ENCODE measurements around the gene ZFAND3.
"Not testable (repeated sequence)": the region's sequence is repeated elsewhere in the genome, so short reads cannot be mapped to it uniquely, and the experiment has no call there.

The ZFAND3 gene

GRCh38 chr6:37866590-37867507 is 47.3 kb downstream of the ZFAND3 start:
- DNase-seq, result no peak

- no peak for DNase-seq
Observed at GRCh38 chr6:37867756-37868446, 48.4 kb downstream of the ZFAND3 start.

GRCh38 chr6:37868447-37868825 is 48.9 kb downstream of the ZFAND3 start:
- DNase-seq, result no peak

DNA sequence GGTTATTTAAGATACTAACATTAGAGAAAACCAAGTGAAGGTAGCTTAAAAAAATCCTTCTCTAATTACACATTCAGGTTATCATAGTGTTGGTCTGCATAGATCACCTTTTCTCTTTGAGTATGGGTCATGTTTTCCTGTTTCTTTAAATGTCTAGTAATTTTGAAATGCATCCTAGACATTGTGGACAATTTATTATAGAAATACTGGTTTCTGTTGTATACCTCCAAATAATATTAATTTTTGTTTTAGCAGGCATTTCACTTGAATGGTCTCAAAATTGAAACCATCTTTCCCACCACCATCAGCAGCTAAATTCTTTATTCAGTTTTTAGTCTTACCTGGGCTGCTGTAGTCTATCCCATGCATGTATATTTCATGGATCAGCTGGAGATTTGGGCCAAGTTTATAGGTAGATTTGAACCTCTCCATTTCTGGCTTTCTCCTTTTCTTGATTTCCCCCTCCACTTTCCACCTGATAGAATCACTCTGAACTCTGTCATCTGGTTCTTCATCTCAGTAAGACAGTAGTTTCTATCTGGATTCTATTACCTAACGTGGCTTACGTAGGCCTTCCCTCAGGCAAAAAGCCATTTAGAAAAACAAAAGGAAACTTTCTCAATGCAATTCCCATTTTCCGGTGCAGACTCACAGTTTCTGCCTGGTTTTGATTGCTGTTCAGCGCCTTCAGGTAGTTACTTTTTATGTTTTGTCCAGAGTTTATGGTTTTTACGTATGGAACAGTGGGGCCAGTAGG is 52.3 kb downstream of the ZFAND3 start:
- no peak for DNase-seq

GRCh38 chr6:37872373-37872745 is 52.8 kb downstream of the ZFAND3 start:
- DNase-seq, result no peak

GRCh38 chr6:37874726-37875125 is 55.2 kb downstream of the ZFAND3 start:
- DNase-seq, result no peak

DNA sequence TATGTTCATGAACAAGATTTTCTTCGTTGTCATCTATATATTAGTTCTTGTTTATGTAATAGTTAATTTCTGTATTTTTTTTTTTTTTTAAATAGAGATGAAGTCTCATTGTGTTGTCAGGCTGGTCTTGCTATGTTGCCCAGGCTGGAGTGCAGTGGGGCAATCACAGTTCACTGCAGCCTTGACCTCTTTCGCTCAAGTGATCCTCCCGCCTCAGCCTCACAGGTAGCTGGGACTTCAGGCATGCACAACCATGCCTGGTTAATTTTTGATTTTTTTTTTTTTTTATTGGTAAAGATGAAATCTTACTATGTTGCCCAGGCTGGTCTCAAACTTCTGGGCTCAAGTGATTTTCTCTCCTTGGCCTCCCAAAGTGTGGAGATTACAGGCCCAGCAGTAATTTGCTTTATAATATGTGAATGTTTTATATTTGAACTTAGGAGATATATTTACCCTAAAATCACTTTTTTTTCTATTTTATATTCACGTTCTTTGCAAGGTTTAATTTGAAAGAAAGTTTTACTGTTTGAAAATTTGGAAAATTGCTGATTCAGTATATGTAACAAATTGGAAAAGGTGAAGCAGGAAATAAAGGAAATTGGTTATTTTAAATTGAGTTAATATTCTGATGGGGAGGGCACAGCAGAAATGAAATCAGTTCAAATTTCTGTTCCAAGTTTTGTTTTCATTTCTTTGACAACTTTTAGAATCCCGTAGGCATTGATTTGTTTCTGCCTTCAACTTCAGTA is 56.2 kb downstream of the ZFAND3 start:
- DNase-seq, result no peak

DNA sequence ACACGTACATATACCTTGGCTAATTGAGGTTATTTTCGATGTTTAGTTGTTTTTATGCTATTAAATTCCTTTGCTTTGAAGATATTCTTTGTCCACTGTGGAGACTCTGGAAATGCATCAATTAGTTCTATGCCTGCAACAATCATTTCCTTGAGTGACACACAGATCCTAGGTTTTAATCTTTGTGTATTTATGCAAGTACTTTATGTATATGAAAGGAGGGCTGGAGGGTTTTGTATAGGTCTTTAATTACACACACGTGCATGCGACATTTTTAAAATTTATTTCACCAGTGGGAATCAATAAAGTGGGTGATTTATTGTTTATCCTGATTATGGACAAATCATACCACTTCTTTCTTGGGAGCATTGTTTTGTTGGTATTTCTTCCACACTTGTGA is 57.3 kb downstream of the ZFAND3 start:
- DNase-seq, result no peak

GRCh38 chr6:37877373-37878149 is 58.0 kb downstream of the ZFAND3 start:
- DNase-seq, result no peak

- no peak for DNase-seq
Observed at GRCh38 chr6:37878150-37878710, 58.7 kb downstream of the ZFAND3 start.

DNA sequence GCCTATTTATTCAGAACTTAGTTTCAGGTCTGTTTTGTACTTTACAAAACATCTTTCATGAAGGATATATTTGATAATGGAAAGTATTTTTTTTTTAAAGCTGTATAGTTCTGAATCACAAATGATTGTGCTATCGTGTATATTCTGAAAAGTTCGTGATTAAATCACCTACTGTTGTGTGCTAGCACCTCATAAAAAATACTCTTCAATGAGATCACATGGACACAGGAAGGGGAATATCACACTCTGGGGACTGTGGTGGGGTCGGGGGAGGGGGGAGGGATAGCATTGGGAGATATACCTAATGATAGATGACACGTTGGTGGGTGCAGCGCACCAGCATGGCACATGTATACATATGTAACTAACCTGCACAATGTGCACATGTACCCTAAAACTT is 61.1 kb downstream of the ZFAND3 start:
- DNase-seq, result not testable (repeated sequence)

DNA sequence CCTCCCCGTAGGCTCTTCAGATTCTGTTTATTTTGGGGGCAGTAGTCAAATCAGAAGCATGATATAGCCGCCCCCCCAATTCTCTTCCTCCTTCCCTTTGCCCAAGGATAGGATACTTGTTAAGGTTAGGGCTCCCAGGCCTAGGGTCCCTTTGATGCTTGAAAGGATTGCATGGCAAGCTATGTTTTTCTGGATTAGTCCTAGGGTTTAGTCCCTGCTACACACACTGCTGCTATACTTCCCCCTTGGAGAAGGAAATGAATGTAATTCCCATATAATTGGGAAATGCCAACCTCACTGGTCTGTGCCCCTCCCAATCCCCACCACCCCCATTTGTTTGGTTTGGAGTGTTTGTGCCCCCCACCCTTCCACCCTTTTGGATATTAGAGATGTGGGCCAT is 62.8 kb downstream of the ZFAND3 start:
- DNase-seq, result no peak

DNA sequence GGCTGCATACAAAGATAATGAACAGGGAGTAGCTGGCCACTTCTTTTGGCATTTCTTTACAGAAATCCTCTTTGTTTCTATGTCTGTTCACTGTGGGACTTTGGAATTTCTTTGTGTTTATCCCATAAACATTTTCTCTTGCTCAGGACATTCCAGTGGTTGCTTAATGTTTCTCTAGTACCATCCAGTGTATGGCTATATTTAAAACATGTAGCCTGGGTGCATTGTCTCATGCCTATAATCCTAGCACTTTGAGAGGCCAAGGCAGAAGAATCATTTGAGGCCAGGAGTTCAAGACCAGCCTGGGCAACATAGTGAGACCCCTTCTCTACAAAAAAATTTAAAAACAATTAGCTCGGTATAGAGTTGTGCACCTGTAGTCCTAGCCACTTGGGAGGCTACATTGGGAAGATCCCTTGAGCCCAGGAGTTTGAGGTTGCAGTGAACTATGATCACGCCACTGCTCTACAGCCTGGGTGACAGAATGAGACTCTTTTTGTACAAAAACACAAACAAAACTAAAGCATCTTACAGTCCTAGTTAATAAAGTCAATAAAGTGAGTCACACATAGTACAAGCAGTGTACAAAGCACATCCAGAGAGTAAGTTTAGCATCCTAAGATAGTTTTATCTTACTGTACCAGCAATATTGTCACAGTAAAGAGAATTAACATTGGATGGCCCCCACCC is 63.3 kb downstream of the ZFAND3 start:
- DNase-seq, result no peak

GRCh38 chr6:37884548-37884947 is 65.0 kb downstream of the ZFAND3 start:
- DNase-seq, result no peak

DNA sequence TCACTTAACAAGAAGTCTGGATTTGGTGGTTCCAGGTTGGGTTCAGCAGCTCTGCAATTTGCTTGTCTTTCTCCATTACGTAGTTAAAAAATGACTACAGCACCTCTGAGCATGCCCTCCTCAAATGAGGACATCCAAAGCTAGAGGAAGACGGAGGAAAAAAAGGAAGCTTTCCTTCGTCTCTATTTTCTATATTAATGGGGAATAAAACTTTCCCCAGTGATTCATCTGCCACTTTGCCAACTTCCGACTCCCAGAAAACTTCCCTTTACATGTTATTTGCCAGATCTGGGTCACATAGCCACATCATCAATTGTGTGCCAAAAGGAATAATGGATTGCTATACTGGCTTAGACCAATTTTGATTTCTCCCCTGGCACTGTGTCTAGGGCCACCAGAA is 69.5 kb downstream of the ZFAND3 start:
- DNase-seq, result no peak

DNA sequence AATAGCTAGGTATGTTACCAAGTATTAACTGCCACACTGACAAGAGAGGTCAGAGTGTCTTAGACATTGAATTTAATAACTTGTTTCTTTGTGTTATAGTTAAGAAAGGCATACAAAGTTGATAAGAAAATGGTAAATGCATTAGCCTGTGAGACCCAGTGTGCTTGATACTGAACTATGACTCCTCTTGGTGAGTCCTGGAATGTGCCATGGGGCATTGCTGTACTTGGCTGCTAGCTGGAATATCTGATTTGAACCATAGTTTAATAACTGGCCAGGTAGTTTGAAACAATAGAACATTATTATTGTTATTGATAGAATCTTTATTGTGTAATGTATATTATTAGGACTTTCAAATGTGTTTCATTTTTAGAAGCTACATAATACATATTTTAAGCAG is 70.0 kb downstream of the ZFAND3 start:
- no peak for DNase-seq

DNA sequence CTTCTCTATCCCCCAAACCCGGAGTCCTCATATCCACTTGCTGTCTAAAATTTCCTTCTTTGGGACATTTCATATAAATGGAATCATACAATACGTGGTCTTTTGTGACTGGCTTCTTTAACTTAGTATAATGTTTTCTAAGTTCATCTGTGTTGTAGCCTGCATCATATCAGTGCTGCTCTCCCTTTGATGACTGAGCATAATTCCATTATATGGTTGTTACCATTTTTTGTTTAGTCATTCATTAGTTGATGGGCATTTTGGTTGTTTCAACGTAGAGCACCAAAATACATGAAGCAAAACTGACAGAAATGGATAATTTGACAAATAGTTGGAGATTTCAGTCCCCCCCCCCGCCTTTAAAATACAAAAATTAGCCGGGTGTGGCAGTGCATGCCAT is 71.5 kb downstream of the ZFAND3 start:
- no peak for DNase-seq

DNA sequence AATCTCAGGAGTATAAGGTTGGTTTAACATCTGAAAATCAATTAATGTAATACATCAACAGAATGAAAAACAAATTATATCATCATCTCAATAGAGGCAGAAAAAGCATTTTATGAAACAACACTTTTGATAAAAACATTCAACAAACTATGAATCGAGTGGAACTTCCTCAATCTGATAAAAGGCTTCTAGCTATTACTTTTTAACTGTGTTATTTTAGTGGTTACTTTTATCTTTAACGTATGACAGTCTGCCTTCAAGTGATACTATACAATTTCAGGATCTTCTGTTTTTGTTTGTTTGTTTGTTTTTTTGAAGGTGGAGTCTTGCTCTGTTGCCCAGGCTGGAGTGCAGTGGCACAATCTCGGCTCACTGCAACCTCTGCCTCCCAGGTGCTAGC is 73.7 kb downstream of the ZFAND3 start:
- no peak for DNase-seq

- not testable (repeated sequence) for DNase-seq
Observed at GRCh38 chr6:37893734-37894133, 74.2 kb downstream of the ZFAND3 start.

- no peak for DNase-seq
Observed at GRCh38 chr6:37894585-37894984, 75.1 kb downstream of the ZFAND3 start.

DNA sequence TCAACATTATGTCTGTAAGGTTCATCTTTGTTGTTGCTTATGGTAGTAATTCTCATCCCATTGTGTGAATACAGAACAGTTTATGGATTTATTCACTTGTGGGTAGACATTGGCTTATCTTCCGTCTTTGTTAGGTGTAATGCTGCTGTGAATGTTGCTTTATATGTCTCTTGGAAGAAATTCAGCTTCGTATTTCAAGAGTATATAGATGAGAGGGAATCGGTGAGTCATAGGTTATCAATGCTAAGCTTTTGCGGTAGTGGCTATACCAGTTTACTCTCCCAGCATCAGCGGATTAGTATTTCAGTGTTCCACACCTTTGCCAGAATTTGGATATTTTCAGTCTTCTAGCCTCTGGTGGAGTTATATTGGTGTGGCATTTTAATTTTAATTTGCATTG is 77.8 kb downstream of the ZFAND3 start:
- no peak for DNase-seq
